GM18870 (cell line): Measurements from ENCODE around the gene ELK1.
"Not testable (repeated sequence)": the region's sequence is repeated elsewhere in the genome, so short reads cannot be mapped to it uniquely, and the experiment has no call there.

Experiments
- ATAC-seq: cut with Tn5 transposase; IDR thresholded peaks from one replicate; pipeline ENCODE4 v1.9.1; 2021; ENCODE audit warnings: moderate library complexity; ENCODE audit not compliant: unreplicated experiment

Gene ELK1

GRCh38 chrX:47613082-47613481 lies 37.3 kb downstream of the ELK1 start:
- no peak for ATAC-seq

GRCh38 chrX:47612418-47612817 lies 37.9 kb downstream of the ELK1 start:
- no peak for ATAC-seq

- ATAC-seq, result no peak
These were observed 38.4 kb downstream of the ELK1 start for GRCh38 chrX:47611926-47612325.

GRCh38 chrX:47611489-47611888 lies 38.9 kb downstream of the ELK1 start:
- ATAC-seq, result no peak

- ATAC-seq, result no peak
These were observed 39.9 kb downstream of the ELK1 start for GRCh38 chrX:47610511-47610910.

- no peak for ATAC-seq
These were observed 42.1 kb downstream of the ELK1 start for GRCh38 chrX:47608130-47608810.

GRCh38 chrX:47607091-47607490 lies 43.3 kb downstream of the ELK1 start:
- no peak for ATAC-seq

- no peak for ATAC-seq
These were observed 45.3 kb downstream of the ELK1 start for GRCh38 chrX:47605024-47605423.

GRCh38 chrX:47603125-47603524 lies 47.2 kb downstream of the ELK1 start:
- not testable (repeated sequence) for ATAC-seq

- ATAC-seq, result no peak
These were observed 53.1 kb downstream of the ELK1 start for GRCh38 chrX:47597222-47597621.

- ATAC-seq, result no peak
These were observed 54.1 kb downstream of the ELK1 start for GRCh38 chrX:47596256-47596655.

GRCh38 chrX:47595716-47596251 lies 54.6 kb downstream of the ELK1 start:
- no peak for ATAC-seq

- no peak for ATAC-seq
These were observed 56.8 kb downstream of the ELK1 start for GRCh38 chrX:47593522-47593921.

GRCh38 chrX:47590984-47591383 lies 59.4 kb downstream of the ELK1 start:
- ATAC-seq, result no peak

GRCh38 chrX:47587906-47588735 lies 62.2 kb downstream of the ELK1 start:
- ATAC-seq, result no peak

GRCh38 chrX:47587091-47587891 lies 63.1 kb downstream of the ELK1 start:
- no peak for ATAC-seq

- ATAC-seq, result no peak
These were observed 64.1 kb downstream of the ELK1 start for GRCh38 chrX:47586043-47586787.
